Measurements from ENCODE around the gene MAST4.

- no peak for TF ChIP-seq POLR2A (IDR thresholded peaks at IDR 0.05)
- TF ChIP-seq CTCF (IDR thresholded peaks at IDR 0.05) = no peak
Observed at GRCh38 chr5:66871651-66872050, 275.5 kb downstream of the MAST4 start.

Data from uterus (tissue), 2 donors.